Left ventricle myocardium superior (tissue), 1 donor: ENCODE measurements around the gene SMAD4. TPM values are rescaled to one million over a fixed set of nuclear protein-coding genes. Genes with fewer than 3 reads are reported as not detected.
"Not testable (repeated sequence)": the region's sequence is repeated elsewhere in the genome, so short reads cannot be mapped to it uniquely, and the experiment has no call there.

Source experiments
- ATAC-seq: fragments of 200-7000 bp; cut with Tn5 transposase; one replicate; pipeline ENCODE4 v1.9.1; 2020; ENCODE audit warnings: mild to moderate bottlenecking, moderate library complexity
- DNase-seq: peaks from one replicate; pipeline ENCODE4 v3.0.0-alpha.2; 2020
- intact Hi-C: fragments of 100-400 bp; cut with micrococcal nuclease; formaldehyde crosslinking; loops from one replicate; pipeline ENCODE4 v1.11.0; 2022
- total RNA-seq: library from RNA; stranded (reverse); fragmentation: NEBNext Ultra II Directional; extraction: Animal tissue kit (Norgen Biotek cat#: 25700); gene quantifications from one replicate; pipeline ENCODE4 v1.2.1, GENCODE V29; 2021
- donor health status: DM: no; HTN: yes; CAD: no; lungs with severe emphysema.

SMAD4 gene
- total RNA-seq, 1 donor from 2014 or later, result 94.0 TPM

GRCh38 chr18:51098082-51098481 is 68.1 kb downstream of the SMAD4 start:
- DNase-seq, result no peak
- intact Hi-C loops, result no loop called here
- ATAC-seq, result no peak

- DNase-seq, result no peak
- ATAC-seq, result no peak
- intact Hi-C loops, result no loop called here
Measured at GRCh38 chr18:51098513-51098912, 68.5 kb downstream of the SMAD4 start.

GRCh38 chr18:51100385-51101120 is 70.5 kb downstream of the SMAD4 start:
- DNase-seq (no peak), ATAC-seq (no peak)
- intact Hi-C loops, result no loop called here

- intact Hi-C loops, result no loop called here
Measured at GRCh38 chr18:51107082-51107481, 77.1 kb downstream of the SMAD4 start.

GRCh38 chr18:51107598-51108305 is 77.7 kb downstream of the SMAD4 start:
- DNase-seq (no peak), ATAC-seq (no peak)
- intact Hi-C loops, result no loop called here

More at GRCh38 chr18:51107082-51107481, 77.1 kb downstream of the SMAD4 start:
- ATAC-seq (no peak), DNase-seq (no peak)

- DNase-seq, result no peak
- intact Hi-C loops, result no loop called here
- ATAC-seq, result no peak
Measured at GRCh38 chr18:51108330-51108729, 78.3 kb downstream of the SMAD4 start.

GRCh38 chr18:51110073-51110797 is 80.2 kb downstream of the SMAD4 start:
- ATAC-seq (peak; percentile 95), DNase-seq (peak; percentile 81)
- intact Hi-C loops, result loop anchor here (5.0 kb wide), 1 partner anchor 427 kb away; no protein-coding TSS in a partner anchor

GRCh38 chr18:51111633-51112355 is 81.8 kb downstream of the SMAD4 start:
- not testable (repeated sequence) for ATAC-seq, DNase-seq
- intact Hi-C loops, result loop anchor here (5.0 kb wide), 1 partner anchor 426 kb away; no protein-coding TSS in a partner anchor

GRCh38 chr18:51116996-51117395 is 87.0 kb downstream of the SMAD4 start:
- DNase-seq, intact Hi-C loops, ATAC-seq: not testable (repeated sequence)

- intact Hi-C loops, ATAC-seq, DNase-seq: not testable (repeated sequence)
Measured at GRCh38 chr18:51119561-51119960, 89.5 kb downstream of the SMAD4 start.

GRCh38 chr18:51119976-51120375 is 90.0 kb downstream of the SMAD4 start:
- DNase-seq, intact Hi-C loops: not testable (repeated sequence)

GRCh38 chr18:51120809-51121596 is 91.0 kb downstream of the SMAD4 start:
- ATAC-seq (no peak), DNase-seq (no peak)
- intact Hi-C loops, result no loop called here

More at GRCh38 chr18:51119976-51120375, 90.0 kb downstream of the SMAD4 start:
- not testable (repeated sequence) for ATAC-seq

- ATAC-seq (no peak), DNase-seq (no peak)
- intact Hi-C loops, result no loop called here
Measured at GRCh38 chr18:51121597-51121857, 91.5 kb downstream of the SMAD4 start.

- DNase-seq (no peak), ATAC-seq (no peak)
- intact Hi-C loops, result no loop called here
Measured at GRCh38 chr18:51122266-51123045, 92.4 kb downstream of the SMAD4 start.

- DNase-seq, result no peak
- no peak for ATAC-seq
- intact Hi-C loops, result no loop called here
Measured at GRCh38 chr18:51123046-51123395, 93.0 kb downstream of the SMAD4 start.

- DNase-seq (no peak), ATAC-seq (no peak)
- intact Hi-C loops, result no loop called here
Measured at GRCh38 chr18:51123481-51123880, 93.5 kb downstream of the SMAD4 start.

GRCh38 chr18:51123936-51124486 is 94.0 kb downstream of the SMAD4 start:
- no peak for DNase-seq
- no peak for ATAC-seq
- intact Hi-C loops, result no loop called here

GRCh38 chr18:51125976-51126375 is 96.0 kb downstream of the SMAD4 start:
- DNase-seq (no peak), ATAC-seq (no peak)
- intact Hi-C loops, result no loop called here
